ENCODE results near the gene NR1D1. TPM values are rescaled to one million over a fixed set of nuclear protein-coding genes. Genes with fewer than 3 reads are reported as not detected.

The NR1D1 gene
- polyA plus RNA-seq, 1 donor (not counting 4 experiments of a cell fraction or from before 2014, with no cell fraction given): 1.0 TPM

GRCh38 chr17:40072040-40072734, 28.2 kb downstream of the NR1D1 start:
- H2AFZ ChIP-seq (ENCODE audit: control insufficient read depth, low read length): no peak overlapping the region
- no peaks in the 10 kb centered on the region for H3K9me3 ChIP-seq (ENCODE audit: control insufficient read depth, low read depth, low read length)
- FAIRE-seq (no peak), DNase-seq (ENCODE audit: low read depth, low spot score) (no peak)
- no peaks in the 10 kb centered on the region for H3K27me3 ChIP-seq (ENCODE audit: control insufficient read depth, extremely low read depth, insufficient read depth, low read length)
- peak overlapping the region; percentile 35 for H3K4me2 ChIP-seq (ENCODE audit: control insufficient read depth, extremely low read depth, insufficient read depth, low read depth, low read length)
- no peaks in the 10 kb centered on the region for H4K20me1 ChIP-seq (ENCODE audit: control insufficient read depth, extremely low read depth, insufficient read depth, low read length)
- no peak overlapping the region for H3K4me3 ChIP-seq (ENCODE audit: control insufficient read depth in 2 of 3, extremely low read depth in 1 of 3, insufficient read depth in 2 of 3, low read depth in 1 of 3, low read length in 3 of 3)
- H3K79me2 ChIP-seq (ENCODE audit: control insufficient read depth, insufficient read depth, low read length): no peaks in the 10 kb centered on the region
- no peak overlapping the region for H3K27ac ChIP-seq (ENCODE audit: control insufficient read depth, insufficient read depth, low read length)
- TF ChIP-seq CTCF (optimal IDR thresholded peaks at IDR 0.05 in 1 of 3, IDR thresholded peaks at IDR 0.05 in 1 of 3, conservative IDR thresholded peaks at IDR 0.05 in 1 of 3; ENCODE audit: extremely low read depth in 1 of 3, insufficient read depth in 2 of 3, low read length in 3 of 3): no peak
- TF ChIP-seq EZH2 (IDR thresholded peaks at IDR 0.05; ENCODE audit: low read length): no peak
- dilution Hi-C loops (cut with MboI; ENCODE audit: extremely low pct_ligation_motif_present, low sequenced_read_pairs): no loop called here
- peaks cover 58% of the 10 kb centered on the region for H3K4me1 ChIP-seq (ENCODE audit: control insufficient read depth, extremely low read depth, insufficient read depth, low read length)
- no peak overlapping the region for H3K9ac ChIP-seq (ENCODE audit: control insufficient read depth, extremely low read depth, insufficient read depth, low read length)
- no peaks in the 10 kb centered on the region for H3K36me3 ChIP-seq (ENCODE audit: control insufficient read depth in 2 of 2, extremely low read depth in 1 of 2, insufficient read depth in 2 of 2, low read length in 2 of 2)
- no peaks in the 10 kb centered on the region for H3K9me1 ChIP-seq (ENCODE audit: control insufficient read depth, extremely low read depth, insufficient read depth, low read length)

GRCh38 chr17:40071313-40072039, 28.9 kb downstream of the NR1D1 start:
- Histone ChIP-seq H3K9ac (ENCODE audit: control insufficient read depth, extremely low read depth, insufficient read depth, low read length) (no peak overlapping the region), H3K27me3 (ENCODE audit: control insufficient read depth, extremely low read depth, insufficient read depth, low read length) (no peaks in the 10 kb centered on the region), H3K79me2 (ENCODE audit: control insufficient read depth, insufficient read depth, low read length) (no peaks in the 10 kb centered on the region), H3K4me3 (ENCODE audit: control insufficient read depth in 2 of 3, extremely low read depth in 1 of 3, insufficient read depth in 2 of 3, low read depth in 1 of 3, low read length in 3 of 3) (no peak overlapping the region), H3K4me2 (ENCODE audit: control insufficient read depth, extremely low read depth, insufficient read depth, low read depth, low read length) (peak overlapping the region; percentile 35), H3K27ac (ENCODE audit: control insufficient read depth, insufficient read depth, low read length) (no peak overlapping the region), H3K4me1 (ENCODE audit: control insufficient read depth, extremely low read depth, insufficient read depth, low read length) (peaks cover 58% of the 10 kb centered on the region), H2AFZ (ENCODE audit: control insufficient read depth, low read length) (no peak overlapping the region), H4K20me1 (ENCODE audit: control insufficient read depth, extremely low read depth, insufficient read depth, low read length) (no peaks in the 10 kb centered on the region), H3K36me3 (ENCODE audit: control insufficient read depth in 2 of 2, extremely low read depth in 1 of 2, insufficient read depth in 2 of 2, low read length in 2 of 2) (no peaks in the 10 kb centered on the region), H3K9me3 (ENCODE audit: control insufficient read depth, low read depth, low read length) (no peaks in the 10 kb centered on the region), H3K9me1 (ENCODE audit: control insufficient read depth, extremely low read depth, insufficient read depth, low read length) (no peaks in the 10 kb centered on the region)
- dilution Hi-C loops (cut with MboI; ENCODE audit: extremely low pct_ligation_motif_present, low sequenced_read_pairs): no loop called here
- no peak for DNase-seq (ENCODE audit: low read depth, low spot score)
- FAIRE-seq: no peak
- TF ChIP-seq EZH2 (IDR thresholded peaks at IDR 0.05; ENCODE audit: low read length) (no peak), CTCF (optimal IDR thresholded peaks at IDR 0.05 in 1 of 3, IDR thresholded peaks at IDR 0.05 in 1 of 3, conservative IDR thresholded peaks at IDR 0.05 in 1 of 3; ENCODE audit: extremely low read depth in 1 of 3, insufficient read depth in 2 of 3, low read length in 3 of 3) (no peak)
